ENCODE results near the gene MBNL2.

The MBNL2 gene

DNA sequence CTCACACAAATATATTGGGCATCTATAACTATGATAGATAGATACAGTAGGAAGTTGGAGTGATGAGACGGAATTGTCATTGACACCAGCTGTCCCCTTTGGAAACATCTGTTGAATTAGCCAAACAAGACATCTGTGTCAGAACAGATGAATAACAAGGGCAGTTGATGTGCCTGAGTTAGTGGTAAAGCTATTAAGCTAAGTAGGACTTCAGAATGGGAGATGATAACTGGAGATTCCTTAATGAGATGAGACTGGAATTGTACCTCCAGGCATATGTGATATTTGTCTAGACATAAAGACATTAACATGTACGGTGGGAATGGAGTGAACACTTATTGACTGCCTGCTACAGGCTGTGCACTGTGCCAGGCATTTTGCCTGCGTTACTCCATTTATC, 78.7 kb downstream of the MBNL2 start:
- DNase-seq (ENCODE audit: low read depth in 2 of 2): no peak

- DNase-seq (ENCODE audit: low read depth in 2 of 2): no peak
Observed at GRCh38 chr13:97301382-97302095, 79.4 kb downstream of the MBNL2 start.

- DNase-seq (ENCODE audit: low read depth in 2 of 2): no peak
Observed at GRCh38 chr13:97302611-97303010, 80.5 kb downstream of the MBNL2 start.

DNA sequence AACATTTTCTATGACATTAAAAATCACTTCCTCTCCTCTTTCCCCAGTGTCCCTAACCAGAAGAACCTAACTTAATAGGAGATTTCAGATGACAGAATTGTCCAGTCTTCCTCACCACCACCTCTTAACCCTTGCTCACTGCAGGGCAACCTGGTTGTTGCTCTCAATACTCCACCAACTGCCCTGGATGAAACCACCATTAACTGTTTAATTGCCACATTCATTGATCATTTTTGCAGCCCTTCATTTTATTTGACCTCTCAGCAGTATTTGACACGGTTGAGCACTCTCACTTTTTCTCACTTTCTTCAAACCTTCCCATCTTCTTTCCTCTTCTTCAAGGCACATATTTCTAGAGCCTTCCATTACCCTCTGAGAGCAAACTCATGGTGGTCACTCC, 84.0 kb downstream of the MBNL2 start:
- no peak for DNase-seq (ENCODE audit: low read depth in 2 of 2)

DNA sequence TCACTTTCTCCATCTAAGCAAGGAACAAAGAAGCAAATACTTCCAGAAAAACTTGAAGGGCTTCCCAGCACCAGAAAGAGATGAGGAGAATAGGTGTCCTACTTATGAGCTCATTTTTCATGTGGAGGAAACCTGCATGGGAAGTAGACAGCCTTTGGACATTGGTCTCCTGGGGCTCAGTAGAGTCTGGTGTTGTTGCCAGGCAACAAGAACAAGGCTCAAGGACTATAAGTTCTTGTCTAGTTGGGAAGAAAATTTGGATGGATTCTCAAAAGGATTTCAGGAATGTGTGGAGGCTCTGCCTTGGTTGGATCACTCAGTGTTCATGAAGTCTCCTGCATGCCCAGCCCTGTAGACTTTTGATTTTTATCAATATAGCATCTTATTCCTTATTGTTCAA, 84.5 kb downstream of the MBNL2 start:
- DNase-seq (ENCODE audit: low read depth in 2 of 2): no peak

GRCh38 chr13:97307118-97307881, 85.2 kb downstream of the MBNL2 start:
- no peak for DNase-seq (ENCODE audit: low read depth in 2 of 2)

GRCh38 chr13:97307882-97308624, 85.9 kb downstream of the MBNL2 start:
- DNase-seq (ENCODE audit: low read depth in 2 of 2): no peak

DNA sequence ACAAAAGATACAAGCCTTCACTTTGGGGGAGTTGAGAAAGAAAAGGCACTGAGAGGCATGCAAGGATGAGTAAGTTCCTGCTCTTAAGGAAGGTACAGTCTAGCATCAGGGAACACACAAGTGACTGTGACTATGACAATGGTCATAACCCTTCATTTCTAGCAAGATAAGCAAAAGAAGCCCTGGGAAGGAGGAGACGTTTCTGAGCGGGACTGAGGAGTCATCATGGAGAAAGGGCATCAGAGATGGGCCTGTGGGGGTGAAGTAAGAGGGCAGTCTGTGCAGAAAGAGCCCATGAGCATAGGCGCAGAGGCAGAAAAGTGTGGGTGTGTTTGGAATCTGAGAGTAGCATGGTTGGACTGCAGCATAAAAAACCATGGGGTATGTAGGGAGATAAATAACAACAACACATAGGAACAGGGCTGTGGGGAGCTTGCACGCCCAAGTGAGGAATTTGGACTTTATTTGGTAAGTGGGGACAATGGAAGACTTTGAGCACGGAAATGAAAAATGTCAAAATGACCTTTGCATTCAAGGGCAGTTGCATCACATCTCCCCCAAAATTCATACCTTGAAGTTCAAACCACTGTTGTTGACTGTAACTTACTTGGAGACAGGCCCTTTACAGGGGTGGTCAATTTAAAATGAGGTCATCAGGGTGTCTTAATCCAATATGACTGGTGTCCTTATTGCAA, 86.7 kb downstream of the MBNL2 start:
- DNase-seq (ENCODE audit: low read depth in 2 of 2): no peak

- no peak for DNase-seq (ENCODE audit: low read depth in 2 of 2)
Observed at GRCh38 chr13:97310809-97311436, 88.8 kb downstream of the MBNL2 start.

- DNase-seq (ENCODE audit: low read depth in 2 of 2): no peak
Observed at GRCh38 chr13:97311956-97312355, 89.8 kb downstream of the MBNL2 start.

DNA sequence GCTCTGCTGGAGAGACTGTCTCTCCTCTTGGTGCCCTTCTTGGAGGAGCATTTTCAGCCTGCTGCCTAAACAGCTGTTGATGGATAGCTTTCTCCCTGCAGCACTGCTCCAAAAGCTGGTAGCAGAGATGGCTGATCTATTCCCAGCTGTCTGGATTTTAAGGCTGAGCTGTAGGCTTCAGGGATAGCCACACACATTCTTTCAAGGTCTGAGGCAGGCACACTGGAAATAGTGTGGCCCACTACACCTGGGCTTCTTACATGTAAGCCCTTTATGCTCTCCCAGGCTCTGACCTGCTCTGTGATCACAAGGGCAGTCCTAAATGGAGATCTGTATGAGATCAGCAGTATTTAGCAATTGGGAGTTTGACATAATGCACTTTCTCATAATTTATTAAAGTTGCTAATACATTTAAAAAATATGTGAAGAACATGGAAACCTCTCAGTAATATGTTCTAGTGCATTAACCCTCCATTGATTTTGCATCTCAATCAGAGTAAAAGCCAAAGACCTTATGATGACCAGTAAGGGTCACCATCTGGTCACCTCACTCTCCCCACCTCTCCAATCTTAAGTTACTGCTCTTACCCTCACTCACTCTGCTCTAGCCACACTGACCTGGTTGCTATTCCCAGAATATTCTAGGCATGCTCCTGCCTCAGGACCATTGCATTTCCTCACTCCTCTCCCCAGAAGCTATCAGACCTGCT, 91.6 kb downstream of the MBNL2 start:
- DNase-seq (ENCODE audit: low read depth in 2 of 2): no peak

- DNase-seq (ENCODE audit: low read depth in 2 of 2): no peak
Observed at GRCh38 chr13:97316390-97316789, 94.3 kb downstream of the MBNL2 start.

- no peak for DNase-seq (ENCODE audit: low read depth in 2 of 2)
Observed at GRCh38 chr13:97317933-97318332, 95.8 kb downstream of the MBNL2 start.

GRCh38 chr13:97318532-97318931, 96.4 kb downstream of the MBNL2 start:
- no peak for DNase-seq (ENCODE audit: low read depth in 2 of 2)

DNA sequence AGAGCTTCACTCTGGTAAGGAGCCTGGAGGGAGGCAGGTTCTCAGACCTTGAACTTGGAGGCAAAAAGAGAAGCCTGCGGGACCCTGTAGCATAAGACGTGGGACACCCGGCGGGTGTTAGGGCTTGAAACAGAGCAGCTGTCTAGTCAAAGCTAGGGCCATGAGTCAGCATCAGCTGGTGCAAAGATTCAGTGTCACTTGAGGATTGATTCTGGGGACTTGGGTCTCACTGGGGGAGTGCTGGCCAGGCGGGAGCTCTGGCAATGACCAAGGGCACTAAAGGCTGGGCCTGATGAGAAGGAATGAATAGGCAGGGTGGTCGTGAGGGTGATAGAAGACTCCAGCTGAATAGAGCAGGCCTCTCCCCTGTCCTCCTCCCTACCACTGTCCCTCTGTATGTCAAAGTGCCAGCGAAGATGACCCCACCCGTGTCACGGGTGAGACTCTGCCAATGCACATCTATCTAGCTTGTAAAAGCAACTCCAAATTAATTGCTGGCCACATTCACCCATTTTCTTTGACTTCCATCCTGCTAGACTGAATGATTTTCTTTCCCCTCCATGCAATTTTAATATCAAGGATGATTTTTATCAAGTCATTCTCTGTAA, 97.1 kb downstream of the MBNL2 start:
- no peak for DNase-seq (ENCODE audit: low read depth in 2 of 2)

DNA sequence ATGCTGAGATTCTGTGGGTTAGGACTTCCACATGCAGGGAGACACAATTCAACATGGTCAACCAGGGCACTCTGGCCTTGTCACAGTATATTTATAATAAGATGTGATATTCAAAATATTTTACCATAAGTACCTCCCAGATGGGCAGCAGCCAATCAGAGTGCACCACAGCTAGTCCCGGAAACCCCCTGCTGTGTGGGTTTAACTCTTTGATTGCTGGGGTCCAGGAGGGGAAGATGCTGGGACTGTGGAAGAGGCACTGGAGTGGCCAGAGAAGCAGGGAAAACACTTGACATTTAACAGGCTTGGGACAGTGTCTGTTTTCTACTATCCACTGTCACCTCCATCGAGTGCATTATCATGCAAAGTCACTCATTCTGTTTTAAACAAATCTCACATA, 99.0 kb downstream of the MBNL2 start:
- no peak for DNase-seq (ENCODE audit: low read depth in 2 of 2)

DNA sequence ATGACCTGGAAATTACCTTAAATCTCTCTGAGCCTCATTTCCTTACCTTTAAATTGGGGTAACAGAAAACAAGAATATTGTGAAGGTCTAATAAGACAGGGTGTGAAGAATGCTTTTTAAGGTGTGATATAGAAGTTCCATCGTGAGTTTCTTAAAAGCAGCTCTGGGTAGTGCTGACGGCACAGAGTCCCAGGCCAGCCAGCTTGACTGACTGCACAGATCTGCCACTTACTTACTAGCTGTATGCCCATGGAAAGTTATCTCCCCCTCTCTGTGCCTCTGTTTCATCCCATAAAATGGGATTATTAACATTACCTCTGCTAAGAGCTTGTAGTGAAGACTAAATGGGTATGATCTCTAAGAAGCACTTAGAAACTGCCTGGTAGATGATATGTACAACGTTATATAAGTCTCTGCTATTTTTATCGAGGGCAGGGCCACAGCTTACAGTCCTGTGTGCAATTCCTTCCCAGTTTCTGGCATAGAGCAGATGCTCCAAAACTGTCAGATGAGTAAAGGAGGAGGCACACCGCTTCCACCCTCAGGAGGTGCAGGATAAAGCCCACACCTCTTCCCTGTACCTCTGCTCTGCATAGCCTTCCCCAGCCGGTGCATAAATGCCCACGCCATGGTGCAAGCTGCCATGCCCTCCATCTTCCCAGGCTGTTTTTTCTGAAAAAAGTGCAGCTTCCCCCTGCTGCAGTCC, 99.6 kb downstream of the MBNL2 start:
- no peak for DNase-seq (ENCODE audit: low read depth in 2 of 2)

GRCh38 chr13:97322740-97323342, 100.7 kb downstream of the MBNL2 start:
- no peak for DNase-seq (ENCODE audit: low read depth in 2 of 2)

- no peak for DNase-seq (ENCODE audit: low read depth in 2 of 2)
Observed at GRCh38 chr13:97324115-97324514, 102.0 kb downstream of the MBNL2 start.

GRCh38 chr13:97325738-97326137, 103.6 kb downstream of the MBNL2 start:
- DNase-seq (ENCODE audit: low read depth in 2 of 2): no peak

All from activated CD8-positive, alpha-beta memory T cell treated with anti-CD3 and anti-CD28 coated beads for 4 hours (primary cell).